OCI-LY7 (cell line): Measurements from ENCODE around the gene CCDC27. TPM values are rescaled to one million over a fixed set of nuclear protein-coding genes. Genes with fewer than 3 reads are reported as not detected.

Experiments
- BruUV-seq: library from RNA; stranded (reverse); fragments of 400-500 nt; replicated peaks from 2 replicates; lab custom pipeline; 2021; lab: Mats Ljungman, UMichigan
- CTCF ChIA-PET: fragments of 300-600 bp; sonication (Branson Sonifier 250); formaldehyde crosslinking; loops from one replicate; lab custom pipeline; 2022; ENCODE audit warnings: antibody characterized with exemption; ENCODE audit not compliant: unreplicated experiment; lab: Charles Lee
- POLR2A ChIA-PET: fragments of 300-600 bp; sonication (Branson Sonifier 250); formaldehyde crosslinking; loops from one replicate; lab custom pipeline; 2022; ENCODE audit warnings: antibody characterized with exemption; lab: Charles Lee
- DNase-seq: peaks from one replicate; pipeline ENCODE4 v3.0.0-alpha.2; 2015; ENCODE audit warnings: low spot score
- H2AFZ ChIP-seq: fragments of 200-600 bp; sonication (generic), shearing (Covaris generic); 2 replicates; pipeline ENCODE4 v1.6.1; 2014; ENCODE audit warnings: mild to moderate bottlenecking, antibody characterized with exemption, low read length, moderate library complexity
- H3K27ac ChIP-seq: fragments of 200-600 bp; sonication (generic); 2 replicates; pipeline ENCODE4 v1.5.1; 2014; ENCODE audit warnings: mixed run types, low read depth, mild to moderate bottlenecking, moderate library complexity, low read length, inconsistent platforms; ENCODE audit not compliant: poor library complexity, severe bottlenecking
- H3K36me3 ChIP-seq: fragments of 200-600 bp; sonication (generic); 2 replicates; pipeline ENCODE4 v1.6.1; 2014; ENCODE audit warnings: mild to moderate bottlenecking, antibody characterized with exemption, low read length, moderate library complexity, mixed read lengths; ENCODE audit not compliant: insufficient read depth
- H3K4me1 ChIP-seq: fragments of 200-600 bp; sonication (generic); 2 replicates; pipeline ENCODE4 v1.5.1; 2014; ENCODE audit warnings: mild to moderate bottlenecking, low read length; ENCODE audit not compliant: insufficient read depth, poor library complexity, severe bottlenecking
- H3K4me2 ChIP-seq: fragments of 200-600 bp; sonication (generic); 2 replicates; pipeline ENCODE4 v1.6.1; 2014; ENCODE audit warnings: mild to moderate bottlenecking, low read length
- H3K4me3 ChIP-seq: fragments of 200-600 bp; sonication (generic); 2 replicates; pipeline ENCODE4 v1.5.1; 2014; ENCODE audit warnings: mild to moderate bottlenecking, low read depth, low read length; ENCODE audit not compliant: poor library complexity, severe bottlenecking
- H3K79me2 ChIP-seq: fragments of 200-600 bp; sonication (generic); 2 replicates; pipeline ENCODE4 v1.6.1; 2016; ENCODE audit warnings: low read depth, mild to moderate bottlenecking, low read length, moderate library complexity, mixed read lengths; ENCODE audit not compliant: insufficient read depth
- H3K9me2 ChIP-seq: fragments of 200-600 bp; sonication (generic); 2 replicates; pipeline ENCODE4 v1.6.1; 2016; ENCODE audit warnings: mild to moderate bottlenecking, low read length, mixed read lengths; ENCODE audit not compliant: insufficient read depth
- H3K9me3 ChIP-seq: fragments of 200-600 bp; sonication (generic); 2 replicates; pipeline ENCODE4 v1.6.1; 2014; ENCODE audit warnings: mild to moderate bottlenecking, mixed run types, low read length, mixed read lengths
- H4K20me1 ChIP-seq: fragments of 200-600 bp; sonication (generic); 2 replicates; pipeline ENCODE4 v1.6.1; 2014; ENCODE audit warnings: mild to moderate bottlenecking, antibody characterized with exemption, low read length, moderate library complexity, mixed read lengths; ENCODE audit not compliant: insufficient read depth
- EZH2phosphoT487 ChIP-seq: fragments of 200-600 bp; sonication (generic); IDR thresholded peaks from 2 replicates; pipeline ENCODE4 v1.6.1; 2018; ENCODE audit warnings: low read depth, borderline replicate concordance, mild to moderate bottlenecking, mixed run types, antibody characterized with exemption, low read length, moderate library complexity, mixed read lengths
- intact Hi-C: fragments of 100-400 bp; cut with micrococcal nuclease; formaldehyde crosslinking; loops from one replicate; pipeline ENCODE4 v1.10.0; 2022; ENCODE audit not compliant: unreplicated experiment
- total RNA-seq, 2 experiments: library from RNA; depleted of rRNA in 1 of 2; stranded (reverse); fragments of >200 nt in 1 of 2; shearing (Covaris generic) in 1 of 2; gene quantifications; 2 replicates each; pipeline ENCODE4 v1.2.3, GENCODE V29; 2014 to 2022
- TF ChIP-seq, protein P1 (sequence below): fragments of 200-600 bp; sonication (generic); conservative IDR thresholded peaks from 2 replicates; pipeline ENCODE4 v1.5.1; 2014; ENCODE audit warnings: mild to moderate bottlenecking, antibody characterized with exemption, low read length, moderate library complexity, mixed read lengths

CCDC27 gene
- total RNA-seq, 2 experiments from 2014 or later = not detected

- BruUV-seq = no TSS peak
- Histone ChIP-seq H3K9me3 (no peaks in the 10 kb centered on the region), H3K36me3 (no peaks in the 10 kb centered on the region), H4K20me1 (no peaks in the 10 kb centered on the region), H3K9me2 (no peaks in the 10 kb centered on the region), H2AFZ (peak overlapping the region; percentile 32; the same call in 1 of the 2 replicates), H3K79me2 (no peaks in the 10 kb centered on the region), H3K4me3 (no peak overlapping the region), H3K4me1 (peaks cover 6% of the 10 kb centered on the region), H3K4me2 (peak overlapping the region; percentile 20; the same call in 1 of the 2 replicates), H3K27ac (no peak overlapping the region)
- no peak for DNase-seq
- no peak for TF ChIP-seq EZH2phosphoT487
- TF ChIP-seq, protein P1, sequence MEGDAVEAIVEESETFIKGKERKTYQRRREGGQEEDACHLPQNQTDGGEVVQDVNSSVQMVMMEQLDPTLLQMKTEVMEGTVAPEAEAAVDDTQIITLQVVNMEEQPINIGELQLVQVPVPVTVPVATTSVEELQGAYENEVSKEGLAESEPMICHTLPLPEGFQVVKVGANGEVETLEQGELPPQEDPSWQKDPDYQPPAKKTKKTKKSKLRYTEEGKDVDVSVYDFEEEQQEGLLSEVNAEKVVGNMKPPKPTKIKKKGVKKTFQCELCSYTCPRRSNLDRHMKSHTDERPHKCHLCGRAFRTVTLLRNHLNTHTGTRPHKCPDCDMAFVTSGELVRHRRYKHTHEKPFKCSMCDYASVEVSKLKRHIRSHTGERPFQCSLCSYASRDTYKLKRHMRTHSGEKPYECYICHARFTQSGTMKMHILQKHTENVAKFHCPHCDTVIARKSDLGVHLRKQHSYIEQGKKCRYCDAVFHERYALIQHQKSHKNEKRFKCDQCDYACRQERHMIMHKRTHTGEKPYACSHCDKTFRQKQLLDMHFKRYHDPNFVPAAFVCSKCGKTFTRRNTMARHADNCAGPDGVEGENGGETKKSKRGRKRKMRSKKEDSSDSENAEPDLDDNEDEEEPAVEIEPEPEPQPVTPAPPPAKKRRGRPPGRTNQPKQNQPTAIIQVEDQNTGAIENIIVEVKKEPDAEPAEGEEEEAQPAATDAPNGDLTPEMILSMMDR = no peak
- intact Hi-C loops = no loop called here
- CTCF ChIA-PET = no interaction called here
- POLR2A ChIA-PET = no interaction called here
Observed at GRCh38 chr1:3703786-3704371, 48.4 kb upstream of the CCDC27 start.

DNA sequence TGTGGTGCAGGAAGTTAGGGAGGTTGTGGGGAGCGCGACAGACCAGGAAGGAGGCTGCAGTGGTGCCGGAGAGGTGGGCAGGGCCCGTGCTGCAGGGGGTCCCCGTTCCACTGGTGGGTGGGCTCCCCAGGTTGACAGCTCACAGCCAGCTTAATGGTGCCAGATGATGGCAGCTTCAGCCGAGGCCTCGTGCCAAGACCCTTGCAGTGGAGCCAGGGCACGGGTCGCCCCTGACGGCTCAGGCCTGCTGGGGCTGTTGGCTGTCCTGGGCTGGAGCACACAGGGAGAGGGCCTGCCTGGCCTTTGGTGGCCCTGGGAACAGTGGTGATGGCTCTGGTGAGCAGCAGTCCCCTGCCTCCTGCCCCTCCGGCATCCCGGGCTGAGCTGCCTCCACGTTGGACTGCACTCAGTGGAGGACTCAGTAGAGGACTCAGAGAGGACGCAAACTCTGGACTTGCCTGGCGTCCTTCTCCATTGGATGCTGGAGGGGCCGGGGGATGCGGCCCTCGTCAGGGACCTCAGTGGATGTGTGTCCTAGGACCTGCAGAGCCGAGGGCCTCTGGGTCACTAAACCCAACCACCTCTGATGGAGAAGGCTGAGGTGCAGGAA lies 46.8 kb upstream of the CCDC27 start:
- CTCF ChIA-PET = no interaction called here
- no peaks in the 10 kb centered on the region for H3K79me2 ChIP-seq
- no peak overlapping the region for H3K4me3 ChIP-seq
- TF ChIP-seq EZH2phosphoT487 = no peak
- TF ChIP-seq, protein P1 = no peak
- H3K4me1 ChIP-seq = peaks cover 6% of the 10 kb centered on the region
- H3K27ac ChIP-seq = no peak overlapping the region
- POLR2A ChIA-PET = no interaction called here
- no peak overlapping the region for H3K4me2 ChIP-seq
- BruUV-seq = no TSS peak
- H3K9me2 ChIP-seq = no peaks in the 10 kb centered on the region
- H3K36me3 ChIP-seq = no peaks in the 10 kb centered on the region
- DNase-seq = no peak
- intact Hi-C loops = no loop called here
- H4K20me1 ChIP-seq = no peaks in the 10 kb centered on the region
- H2AFZ ChIP-seq = no peak overlapping the region
- H3K9me3 ChIP-seq = no peaks in the 10 kb centered on the region

- H3K27ac ChIP-seq = no peak overlapping the region
- ChIA-PET POLR2A (no interaction called here), CTCF (no interaction called here)
- BruUV-seq = no TSS peak
- no peaks in the 10 kb centered on the region for H3K9me3 ChIP-seq
- TF ChIP-seq EZH2phosphoT487 = no peak
- TF ChIP-seq, protein P1 = no peak
- H3K4me1 ChIP-seq = peaks cover 6% of the 10 kb centered on the region
- H3K9me2 ChIP-seq = no peaks in the 10 kb centered on the region
- H3K79me2 ChIP-seq = no peaks in the 10 kb centered on the region
- H4K20me1 ChIP-seq = no peaks in the 10 kb centered on the region
- H3K4me3 ChIP-seq = no peak overlapping the region
- no peak overlapping the region for H3K4me2 ChIP-seq
- H3K36me3 ChIP-seq = no peaks in the 10 kb centered on the region
- H2AFZ ChIP-seq = no peak overlapping the region
- DNase-seq = no peak
- intact Hi-C loops = no loop called here
Observed at GRCh38 chr1:3706651-3707297, 45.5 kb upstream of the CCDC27 start.
